SKM-1 treated with dmso at 0.1 percent for 144 hours (cell line): ENCODE measurements around the gene HOXB1.
"Not testable (repeated sequence)": the region's sequence is repeated elsewhere in the genome, so short reads cannot be mapped to it uniquely, and the experiment has no call there.

Experiments used
- DNase-seq: peaks from one replicate; lab custom pipeline; 2025; ENCODE audit not compliant: unreplicated experiment; lab: John Stamatoyannopoulos, UW

Gene HOXB1

GRCh38 chr17:48544349-48545021 lies 13.7 kb upstream of the HOXB1 start:
- DNase-seq, result no peak

- no peak for DNase-seq
Measured at GRCh38 chr17:48543854-48544348, 13.1 kb upstream of the HOXB1 start.

GRCh38 chr17:48543107-48543853 lies 12.5 kb upstream of the HOXB1 start:
- DNase-seq, result peak; percentile 6

- DNase-seq, result no peak
Measured at GRCh38 chr17:48542698-48543106, 11.9 kb upstream of the HOXB1 start.

DNA sequence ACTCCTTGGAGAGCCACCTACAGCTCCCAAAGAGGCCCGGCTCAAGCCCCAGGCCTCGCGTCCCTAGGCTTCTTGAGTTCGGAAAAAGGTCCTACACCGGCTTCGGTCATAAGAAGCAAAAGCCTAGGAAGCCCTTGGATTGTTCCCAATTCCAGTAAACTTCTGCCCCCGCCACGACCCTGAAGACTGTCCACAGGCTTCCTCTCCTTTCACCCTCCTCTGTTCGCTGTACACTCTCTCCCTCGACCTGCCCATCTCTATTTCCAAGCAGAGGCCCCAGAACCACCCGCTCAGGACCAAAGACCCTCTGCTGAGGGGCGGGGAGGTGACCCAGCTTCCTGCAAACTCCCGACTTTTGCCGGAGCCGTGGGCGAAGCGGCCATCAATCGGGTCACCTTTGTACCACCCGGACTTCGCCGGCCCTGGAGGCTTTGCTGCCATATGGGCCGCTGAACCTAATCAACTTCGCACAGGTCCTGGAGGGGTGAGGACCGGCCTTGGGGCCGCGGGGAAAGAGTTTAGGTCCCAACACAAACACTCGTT lies 11.4 kb upstream of the HOXB1 start:
- DNase-seq, result no peak

DNA sequence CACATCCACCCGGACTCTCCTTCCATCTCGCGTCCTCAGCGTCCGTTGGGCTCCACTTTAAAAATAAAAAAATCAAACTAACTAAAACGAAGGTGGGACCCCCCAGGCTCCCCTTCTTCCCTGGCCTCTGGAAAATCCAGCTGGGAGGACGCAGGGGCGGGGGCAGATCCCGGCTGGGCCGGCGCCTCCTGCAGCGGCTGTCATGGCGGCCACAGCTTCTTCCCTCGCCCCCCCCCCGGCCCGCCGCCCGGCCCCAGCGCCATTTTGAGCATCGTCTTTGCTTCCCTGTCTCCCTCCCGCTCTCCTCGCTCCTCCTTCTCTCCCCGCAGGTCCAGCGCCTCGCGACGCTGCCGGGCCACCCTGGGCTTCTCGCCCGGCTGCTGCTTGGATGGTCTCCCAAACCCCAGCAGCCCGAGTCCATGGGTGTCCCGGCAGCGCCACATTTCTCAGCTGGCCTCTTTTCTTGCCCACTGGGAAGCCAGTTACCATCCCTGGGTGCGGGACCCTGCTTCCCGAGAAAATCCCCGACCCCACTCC lies 10.8 kb upstream of the HOXB1 start:
- no peak for DNase-seq

DNA sequence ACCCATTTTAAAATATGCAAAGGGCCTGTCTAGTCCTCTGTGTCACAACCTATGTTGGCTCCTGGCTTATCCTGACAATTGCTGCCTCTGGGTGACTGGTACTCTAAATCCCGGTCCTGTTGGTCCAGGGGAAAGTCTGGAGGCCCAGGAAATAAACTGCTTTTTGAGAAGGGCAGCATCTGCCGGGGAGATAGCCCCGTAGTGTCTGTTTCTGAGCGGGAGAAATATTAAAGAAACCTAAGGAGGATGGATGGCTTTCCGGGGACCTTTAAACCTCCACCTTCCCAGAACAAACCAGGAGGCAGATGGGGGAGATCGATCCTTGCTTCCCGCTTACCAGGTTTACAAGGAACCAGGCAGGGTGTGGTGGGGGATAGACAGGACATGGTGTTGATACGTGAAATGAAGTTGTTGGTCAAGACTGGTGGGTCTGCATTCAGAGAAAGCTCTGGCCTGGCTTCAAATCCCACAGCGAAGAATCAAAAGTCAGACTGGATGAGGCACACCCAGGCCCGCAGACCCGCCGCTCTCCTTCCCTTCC lies 10.3 kb upstream of the HOXB1 start:
- DNase-seq, result no peak

GRCh38 chr17:48540213-48540612 lies 9.4 kb upstream of the HOXB1 start:
- DNase-seq, result no peak

DNA sequence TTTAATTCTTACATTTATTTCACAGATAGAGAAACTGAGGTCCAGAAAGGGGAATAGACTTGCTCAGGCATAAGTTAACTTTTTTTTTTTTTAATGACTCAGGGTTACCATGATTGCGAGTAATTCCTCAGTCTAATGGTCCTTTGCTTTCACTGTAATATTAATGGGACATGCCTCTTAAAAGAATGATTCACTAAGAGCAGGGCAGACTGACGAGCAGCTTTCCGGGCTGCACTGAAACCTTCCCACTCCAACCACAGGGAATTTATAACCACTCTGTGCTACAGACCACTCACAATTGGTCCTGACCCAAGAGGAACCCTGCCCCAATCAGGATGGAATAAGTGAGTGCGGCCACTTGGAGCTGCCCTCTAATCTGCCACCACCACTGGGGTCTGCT lies 8.4 kb upstream of the HOXB1 start:
- no peak for DNase-seq

DNA sequence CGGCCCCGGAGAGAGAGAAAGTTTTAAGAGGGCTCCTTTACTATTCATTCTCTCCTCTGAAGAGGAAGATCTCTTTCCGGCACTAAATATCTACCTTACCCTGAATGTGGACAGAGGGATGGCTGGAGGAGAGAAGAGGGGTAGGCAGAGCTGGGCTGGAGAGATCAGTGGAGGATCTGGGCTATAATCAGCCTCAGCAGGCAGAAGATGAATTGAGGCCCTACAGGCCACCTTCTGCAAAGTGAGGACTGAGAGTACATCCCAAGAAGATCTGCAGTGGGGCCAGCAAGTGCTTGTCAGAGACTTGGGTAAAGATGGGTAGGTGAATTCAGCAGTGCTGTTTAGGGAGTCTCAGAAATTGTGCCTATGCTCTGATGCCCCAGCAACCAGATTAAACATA lies 6.5 kb upstream of the HOXB1 start:
- no peak for DNase-seq

DNA sequence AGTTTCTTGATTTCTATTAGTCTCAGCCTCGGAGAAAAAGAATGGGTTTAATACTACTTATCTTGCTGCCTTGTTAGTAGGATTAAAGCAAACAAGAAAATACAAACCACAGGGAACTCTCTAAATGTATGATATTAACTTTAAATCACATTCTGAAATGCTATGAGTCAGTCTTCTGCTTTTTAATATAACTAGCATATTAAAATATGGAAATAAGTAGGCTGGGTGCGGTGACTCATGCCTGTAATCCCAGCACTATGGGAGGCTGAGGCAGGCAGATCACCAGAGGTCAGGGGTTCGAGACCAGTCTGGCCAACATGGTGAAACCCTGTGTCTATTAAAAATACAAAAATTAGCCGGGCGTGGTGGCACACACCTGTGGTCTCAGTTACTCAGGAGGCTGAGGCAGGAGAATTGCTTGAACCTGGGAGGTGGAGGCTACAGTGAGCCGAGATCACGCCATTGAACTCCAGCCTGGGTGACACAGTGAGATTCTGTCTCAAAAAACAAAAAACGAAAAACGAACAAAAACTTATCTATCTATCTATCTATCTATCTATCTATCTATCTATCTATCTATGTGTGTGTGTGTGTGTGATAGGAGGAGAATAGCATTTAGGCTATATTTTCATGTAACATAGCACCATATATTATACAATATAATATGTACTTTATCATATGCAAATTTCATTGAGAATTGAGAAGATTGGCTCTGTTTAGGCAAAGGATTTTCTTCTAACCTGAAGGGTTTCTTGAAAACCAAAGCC lies 5.2 kb upstream of the HOXB1 start:
- DNase-seq, result not testable (repeated sequence)

GRCh38 chr17:48532261-48532660 lies 1.4 kb upstream of the HOXB1 start:
- DNase-seq, result no peak

DNA sequence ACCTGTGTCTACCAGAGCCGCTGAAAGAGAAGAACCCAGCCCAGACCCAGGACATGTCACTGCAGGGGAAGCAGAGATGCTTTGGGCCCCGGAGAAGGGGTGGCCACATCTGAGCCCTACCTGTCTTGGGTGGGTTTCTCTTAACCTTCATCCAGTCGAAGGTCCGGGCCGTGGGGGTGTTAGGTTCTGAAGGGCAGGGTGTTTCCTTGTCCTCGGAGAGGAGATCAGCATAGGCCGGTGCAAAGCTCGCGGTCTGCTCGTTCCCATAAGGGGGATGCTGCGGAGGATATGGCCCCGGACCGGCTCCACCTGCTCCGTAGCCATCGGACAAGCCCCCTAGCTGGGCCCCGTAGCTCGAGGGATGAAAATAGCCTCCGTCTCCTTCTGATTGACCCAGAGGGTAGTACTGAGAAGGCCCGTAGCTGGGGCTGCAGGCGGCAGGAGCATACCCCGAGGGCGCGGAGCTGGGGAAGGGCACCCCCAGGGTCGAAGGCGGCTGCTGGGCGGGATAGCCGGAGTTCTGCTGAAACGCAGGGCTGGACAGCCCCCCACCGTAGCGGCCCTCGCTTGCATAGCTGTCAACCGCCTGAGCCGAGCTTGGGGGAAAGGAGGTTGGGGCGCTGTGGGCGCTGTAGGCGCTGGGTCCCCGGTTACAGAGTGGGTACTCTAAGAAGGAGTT lies 464 bp downstream of the HOXB1 start:
- DNase-seq, result no peak

DNA sequence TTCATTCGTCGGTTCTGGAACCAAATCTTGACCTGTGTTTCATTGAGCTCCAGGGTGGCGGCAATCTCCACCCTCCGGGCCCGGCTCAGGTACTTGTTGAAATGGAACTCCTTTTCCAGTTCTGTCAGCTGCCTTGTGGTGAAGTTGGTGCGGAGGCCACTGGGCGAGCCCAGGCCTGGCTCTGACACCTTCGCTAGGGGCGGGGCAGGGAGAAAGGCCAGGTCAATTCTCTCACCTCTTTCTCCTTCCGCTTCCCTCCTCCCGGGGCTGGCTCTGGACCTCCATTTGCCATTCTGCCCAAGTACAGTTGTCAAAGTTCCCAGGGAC lies 1.2 kb downstream of the HOXB1 start:
- no peak for DNase-seq

DNA sequence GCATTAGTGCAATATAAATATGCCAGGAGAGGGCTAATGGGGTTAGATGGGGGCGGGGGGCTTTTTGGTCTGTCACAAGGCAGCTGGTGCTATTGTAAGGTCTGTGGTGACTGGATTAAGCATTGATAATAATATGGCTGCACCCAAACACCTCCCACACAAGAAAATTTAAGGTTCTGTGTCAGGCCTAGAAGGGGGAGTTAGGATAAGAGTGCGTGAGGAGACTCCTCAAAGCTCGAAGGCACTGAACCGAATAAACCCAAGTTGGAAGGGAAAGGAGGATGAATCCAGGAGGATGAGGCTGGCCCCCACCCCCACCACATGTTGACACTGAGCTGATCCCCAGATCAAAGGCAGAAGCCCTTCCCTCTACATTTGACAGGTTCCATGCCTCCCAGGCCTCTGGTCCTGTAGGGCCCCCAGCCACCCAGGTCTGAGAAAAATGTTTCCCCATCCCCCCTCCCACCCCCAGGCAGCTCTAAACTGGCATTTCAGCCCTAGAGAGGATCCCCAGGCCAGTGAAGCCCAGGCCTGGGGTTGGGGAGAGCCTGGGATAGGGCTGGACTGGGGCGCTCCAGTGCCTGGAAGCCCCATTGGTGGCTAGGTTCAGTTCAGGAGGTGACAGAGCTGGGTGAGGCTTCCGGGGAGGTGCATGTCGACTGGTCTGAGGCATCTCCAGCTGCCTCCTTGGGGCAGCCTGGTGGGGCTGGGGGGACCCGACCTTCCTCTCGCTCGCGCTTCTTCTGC lies 1.7 kb downstream of the HOXB1 start:
- DNase-seq, result no peak

DNA sequence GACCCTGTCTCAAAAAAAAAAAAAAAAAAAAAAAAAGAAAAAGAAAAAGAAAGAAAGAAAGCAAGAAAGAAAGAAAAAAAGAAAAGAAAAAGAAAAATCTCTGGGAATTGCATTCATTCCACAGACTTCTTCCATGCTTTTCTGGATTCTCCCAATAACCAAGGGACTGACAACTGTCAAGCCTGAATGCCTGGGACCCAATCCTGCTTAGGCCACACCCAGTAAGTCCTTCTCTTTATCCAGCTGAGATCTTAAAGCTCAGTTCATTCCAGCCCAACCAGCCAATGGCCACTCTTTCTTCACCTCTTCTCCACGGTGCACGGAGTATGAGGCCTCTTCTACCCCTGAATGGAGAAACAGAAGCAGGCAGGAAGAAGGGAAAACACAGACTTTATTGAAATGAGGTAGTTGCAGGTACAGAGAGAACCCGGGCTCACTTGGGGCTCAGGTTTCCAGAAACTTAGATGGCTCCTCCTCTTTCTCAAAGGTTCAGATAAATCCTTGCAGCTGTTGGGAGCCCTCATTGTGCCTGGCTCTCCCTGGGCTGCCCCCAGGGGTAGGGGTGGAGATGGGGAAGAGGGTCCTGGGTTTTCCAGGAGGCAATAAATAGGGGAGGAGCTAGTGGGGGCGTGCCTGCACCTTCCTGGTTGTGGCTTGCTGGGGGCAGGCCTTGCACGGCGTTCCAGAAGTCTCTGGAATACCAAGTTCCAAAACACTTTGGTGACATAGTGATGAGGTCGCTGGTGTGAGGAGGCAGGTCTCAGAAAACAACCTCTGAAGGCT lies 2.5 kb downstream of the HOXB1 start:
- no peak for DNase-seq

GRCh38 chr17:48527547-48527932 lies 3.3 kb downstream of the HOXB1 start:
- no peak for DNase-seq

DNA sequence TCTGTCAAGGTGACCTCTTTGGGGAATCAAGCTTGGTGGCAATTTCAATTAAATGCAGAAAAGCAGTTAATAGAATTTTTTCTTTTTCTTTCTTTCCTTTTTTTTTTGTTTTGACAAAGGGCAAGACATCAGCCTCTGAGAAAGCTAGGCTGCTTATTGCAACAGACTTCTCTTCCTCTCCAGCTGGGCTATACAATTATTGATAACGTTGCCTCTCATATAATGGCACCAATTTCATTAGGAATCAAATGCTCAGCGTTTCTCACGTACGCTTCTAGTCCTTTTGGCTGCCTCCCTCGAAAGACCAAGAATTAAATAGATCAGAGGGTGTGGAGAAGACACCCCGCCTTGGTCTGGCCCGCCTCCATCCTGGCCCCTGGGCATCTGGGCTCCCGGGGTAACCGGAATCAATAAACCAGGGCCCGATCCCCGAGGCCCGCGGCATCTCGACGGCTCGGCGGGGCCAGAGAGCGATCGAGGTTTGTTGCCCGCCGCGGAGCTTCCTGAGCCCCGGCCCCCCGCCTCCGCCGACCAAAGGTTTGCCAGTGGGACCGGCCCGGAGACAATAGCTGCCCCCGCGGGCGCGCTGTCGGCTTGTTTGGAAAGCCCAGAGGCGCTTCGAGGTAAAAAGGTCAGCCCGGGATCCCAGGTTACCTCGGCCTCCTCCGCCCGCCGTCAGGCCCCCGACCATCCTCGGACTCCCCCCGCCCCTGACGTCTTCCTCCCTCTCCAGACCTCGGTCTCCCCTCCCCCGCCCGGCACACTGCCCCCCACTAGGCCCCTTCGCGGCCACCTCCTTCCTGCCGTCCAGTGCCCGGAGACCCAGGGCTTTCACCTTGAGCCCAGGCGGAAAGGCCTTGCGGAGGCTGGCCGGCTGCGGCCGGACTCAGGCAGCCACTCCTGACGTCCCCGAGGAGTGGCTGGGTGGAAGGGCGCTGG lies 3.9 kb downstream of the HOXB1 start:
- no peak for DNase-seq
